Suprapubic skin (tissue), 4 donors: ENCODE data around the gene C17orf58. TPM values are rescaled to one million over a fixed set of nuclear protein-coding genes. Genes with fewer than 3 reads are reported as not detected.
"Not testable (repeated sequence)": the region's sequence is repeated elsewhere in the genome, so short reads cannot be mapped to it uniquely, and the experiment has no call there.

Experiments used
- DNase-seq, 2 donors: peaks; one replicate each; pipeline ENCODE4 v3.0.0-alpha.2; 2019; ENCODE audit warnings: low spot score in 2 of 2
- H3K27ac ChIP-seq: fragments of 200-600 bp; sonication (generic); one replicate; pipeline ENCODE4 v1.5.1; 2019
- H3K27me3 ChIP-seq: fragments of 200-600 bp; sonication (generic); one replicate; pipeline ENCODE4 v1.5.1; 2019
- H3K36me3 ChIP-seq: fragments of 200-600 bp; sonication (generic); one replicate; pipeline ENCODE4 v1.5.1; 2019
- H3K4me1 ChIP-seq: fragments of 200-600 bp; sonication (generic); one replicate; pipeline ENCODE4 v1.5.1; 2019
- H3K4me3 ChIP-seq: fragments of 200-600 bp; sonication (generic); one replicate; pipeline ENCODE4 v1.5.1; 2019; ENCODE audit warnings: mild to moderate bottlenecking
- H3K9me3 ChIP-seq: fragments of 200-600 bp; sonication (generic); one replicate; pipeline ENCODE4 v1.5.1; 2019
- CTCF ChIP-seq, 2 donors: fragments of 200-600 bp in 1 of 2; fragments of 450-650 bp in 1 of 2; sonication (generic) in 1 of 2; IDR thresholded peaks; one replicate each; pipeline ENCODE4 v1.5.1; 2016 to 2019; ENCODE audit warnings: antibody characterized with exemption in 2 of 2, mild to moderate bottlenecking in 1 of 2, moderate library complexity in 1 of 2
- EP300 ChIP-seq: sonication (generic); formaldehyde crosslinking; IDR thresholded peaks from one replicate; pipeline ENCODE4 v1.6.1; 2017; ENCODE audit warnings: antibody characterized with exemption
- POLR2A ChIP-seq, 2 donors: fragments of 450-650 bp; IDR thresholded peaks; one replicate each; pipeline ENCODE4 v1.6.1; 2017; ENCODE audit warnings: antibody characterized with exemption in 2 of 2, mild to moderate bottlenecking in 2 of 2, moderate library complexity in 2 of 2
- POLR2AphosphoS5 ChIP-seq, 3 donors: sonication (generic); formaldehyde crosslinking; IDR thresholded peaks; one replicate each; pipeline ENCODE4 v1.6.1; 2017; ENCODE audit warnings: antibody characterized with exemption in 3 of 3
- whole genome bisulfite sequencing: methylation state at CpG from one replicate; pipeline ENCODE4 v1.1.5; 2018; 5-methylcytosine and 5-hydroxymethylcytosine counted together
- total RNA-seq, 4 donors: library from RNA; depleted of rRNA; stranded (reverse); fragments of >200 nt; gene quantifications; one replicate each; pipeline ENCODE4 v1.1.0, GENCODE V29; 2016

Gene C17orf58
- total RNA-seq, 4 donors from 2014 or later: 3.4 to 8.0 (median 5.6) TPM

- TF ChIP-seq POLR2AphosphoS5 (IDR thresholded peaks at IDR 0.05) (no peak), CTCF (IDR thresholded peaks at IDR 0.05) (no peak), POLR2A (IDR thresholded peaks at IDR 0.05) (no peak)
- Histone ChIP-seq H3K4me1 (no peaks in the 10 kb centered on the region), H3K9me3 (no peaks in the 10 kb centered on the region), H3K4me3 (no peak overlapping the region), H3K36me3 (peaks cover 17% of the 10 kb centered on the region), H3K27ac (no peak overlapping the region), H3K27me3 (no peaks in the 10 kb centered on the region)
- no peak for DNase-seq
- WGBS: 75% methylated on average over 3 of the region's 3 CpGs
Observed at GRCh38 chr17:67983383-67983688, 12.9 kb downstream of the C17orf58 start.

GRCh38 chr17:67982686-67983382 lies 13.4 kb downstream of the C17orf58 start:
- Histone ChIP-seq H3K9me3 (no peaks in the 10 kb centered on the region), H3K4me1 (no peaks in the 10 kb centered on the region), H3K4me3 (no peak overlapping the region), H3K27me3 (no peaks in the 10 kb centered on the region), H3K27ac (no peak overlapping the region), H3K36me3 (peaks cover 18% of the 10 kb centered on the region)
- 83% methylated on average over 8 of the region's 8 CpGs for WGBS
- TF ChIP-seq CTCF (IDR thresholded peaks at IDR 0.05) (no peak), POLR2A (IDR thresholded peaks at IDR 0.05) (no peak), EP300 (no peak), POLR2AphosphoS5 (IDR thresholded peaks at IDR 0.05) (no peak)
- no peak for DNase-seq

DNA sequence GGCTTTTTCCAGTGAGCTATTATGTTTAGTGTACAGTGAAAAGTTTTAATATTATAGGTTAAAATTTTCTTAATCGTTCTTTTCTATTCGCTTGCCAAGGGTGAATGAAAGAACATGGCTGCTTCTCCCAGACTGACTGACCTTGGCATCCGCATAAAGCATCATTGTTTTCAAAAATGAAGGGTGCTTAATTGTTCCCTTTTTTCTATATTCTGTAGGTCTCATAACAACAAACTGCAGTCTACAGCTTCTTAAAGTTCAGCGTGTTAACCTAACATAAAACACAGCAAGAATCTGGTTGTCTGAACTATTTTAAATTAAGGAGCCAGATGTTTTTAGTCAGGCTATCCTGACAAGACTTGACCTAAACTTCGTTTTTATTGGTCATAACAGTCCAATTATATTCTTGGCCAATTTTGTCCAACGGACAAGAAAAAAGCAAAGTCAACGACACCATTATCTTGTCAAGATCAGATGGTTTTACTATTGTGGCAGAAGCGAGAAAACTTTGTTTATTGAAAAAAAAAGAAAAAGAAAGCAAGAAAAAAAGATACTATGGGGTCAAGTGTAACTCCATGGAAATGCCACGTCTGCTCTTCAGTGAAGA lies 14.1 kb downstream of the C17orf58 start:
- DNase-seq: no peak
- 71% methylated on average over 9 of the region's 9 CpGs for WGBS

GRCh38 chr17:67980883-67981282 lies 15.4 kb downstream of the C17orf58 start:
- H3K4me1 ChIP-seq, H3K9me3 ChIP-seq, H3K4me3 ChIP-seq, DNase-seq, H3K27ac ChIP-seq, H3K27me3 ChIP-seq: not testable (repeated sequence)
- peaks cover 28% of the 10 kb centered on the region for H3K36me3 ChIP-seq
- 64% methylated on average over 3 of the region's 3 CpGs for WGBS

More for the DNA sequence above, 14.1 kb downstream of the C17orf58 start:
- Histone ChIP-seq H3K4me1 (no peaks in the 10 kb centered on the region), H3K27ac (no peak overlapping the region), H3K36me3 (peaks cover 21% of the 10 kb centered on the region), H3K9me3 (no peaks in the 10 kb centered on the region), H3K27me3 (no peaks in the 10 kb centered on the region), H3K4me3 (no peak overlapping the region)
- no peak for TF ChIP-seq POLR2A (IDR thresholded peaks at IDR 0.05)

GRCh38 chr17:67980456-67980855 lies 15.8 kb downstream of the C17orf58 start:
- H3K4me1 ChIP-seq: no peaks in the 10 kb centered on the region
- no peak for DNase-seq
- H3K4me3 ChIP-seq: no peak overlapping the region
- H3K9me3 ChIP-seq: no peaks in the 10 kb centered on the region
- H3K27ac ChIP-seq: no peak overlapping the region
- 84% methylated on average over 2 of the region's 2 CpGs for WGBS
- H3K36me3 ChIP-seq: peaks cover 29% of the 10 kb centered on the region
- no peaks in the 10 kb centered on the region for H3K27me3 ChIP-seq
- TF ChIP-seq CTCF (IDR thresholded peaks at IDR 0.05) (no peak), POLR2A (IDR thresholded peaks at IDR 0.05) (no peak), EP300 (no peak), POLR2AphosphoS5 (IDR thresholded peaks at IDR 0.05) (no peak)

DNA sequence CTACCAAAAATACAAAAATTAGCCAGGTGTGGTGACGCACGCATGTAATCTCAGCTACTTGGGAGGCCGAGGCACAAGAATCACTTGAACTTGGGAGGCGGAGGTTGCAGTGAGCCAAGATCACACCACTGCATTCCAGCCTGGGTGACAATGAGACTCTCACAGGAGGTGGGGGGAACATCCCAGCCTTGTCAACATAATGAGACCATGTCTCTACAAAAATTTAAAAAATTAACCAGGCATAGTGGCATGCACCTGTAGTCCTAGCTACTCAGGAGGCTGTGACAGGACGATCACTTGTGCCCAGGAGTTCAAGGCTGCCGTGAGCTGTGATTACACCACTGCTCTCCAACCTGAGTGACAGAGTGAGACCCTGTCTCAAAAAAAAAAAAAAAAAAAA lies 20.0 kb downstream of the C17orf58 start:
- DNase-seq, H3K4me3 ChIP-seq, H3K4me1 ChIP-seq, H3K27me3 ChIP-seq, H3K27ac ChIP-seq, H3K9me3 ChIP-seq: not testable (repeated sequence)
- WGBS: 95% methylated on average over 6 of the region's 6 CpGs
- H3K36me3 ChIP-seq: peaks cover 57% of the 10 kb centered on the region

- no peak for DNase-seq
- H3K36me3 ChIP-seq: peaks cover 54% of the 10 kb centered on the region
- H3K4me3 ChIP-seq: no peak overlapping the region
- TF ChIP-seq POLR2AphosphoS5 (IDR thresholded peaks at IDR 0.05) (no peak), EP300 (no peak), CTCF (IDR thresholded peaks at IDR 0.05) (no peak), POLR2A (IDR thresholded peaks at IDR 0.05) (no peak)
- H3K27me3 ChIP-seq: no peaks in the 10 kb centered on the region
- H3K27ac ChIP-seq: no peak overlapping the region
- no peaks in the 10 kb centered on the region for H3K4me1 ChIP-seq
- no peaks in the 10 kb centered on the region for H3K9me3 ChIP-seq
- 68% methylated on average over 8 of the region's 8 CpGs for WGBS
Observed at GRCh38 chr17:67974598-67975066, 21.6 kb downstream of the C17orf58 start.
